ENCODE data around the gene TPRA1. TPM values are rescaled to one million over a fixed set of nuclear protein-coding genes. Genes with fewer than 3 reads are reported as not detected.

Gene TPRA1
- total RNA-seq, 6 experiments from 2014 or later = 38.8 to 47.5 (median 43.8) TPM

GRCh38 chr3:127622031-127622430 is 31.5 kb upstream of the TPRA1 start:
- TF ChIP-seq CTCF (IDR thresholded peaks at IDR 0.05) = no peak
- no peak for DNase-seq
- Mint-ChIP-seq H3K4me1 (ENCODE audit: low read depth) (no peaks in the 10 kb centered on the region; the same call in 1 of the 2 replicates), H3K27me3 (ENCODE audit: insufficient read depth) (peaks cover 2% of the 10 kb centered on the region; the same call in 1 of the 2 replicates), H3K27ac (no peak overlapping the region), H3K4me3 (no peak overlapping the region), H3K9me3 (no peaks in the 10 kb centered on the region), H3K36me3 (ENCODE audit: low read depth) (peaks cover 23% of the 10 kb centered on the region)

DNA sequence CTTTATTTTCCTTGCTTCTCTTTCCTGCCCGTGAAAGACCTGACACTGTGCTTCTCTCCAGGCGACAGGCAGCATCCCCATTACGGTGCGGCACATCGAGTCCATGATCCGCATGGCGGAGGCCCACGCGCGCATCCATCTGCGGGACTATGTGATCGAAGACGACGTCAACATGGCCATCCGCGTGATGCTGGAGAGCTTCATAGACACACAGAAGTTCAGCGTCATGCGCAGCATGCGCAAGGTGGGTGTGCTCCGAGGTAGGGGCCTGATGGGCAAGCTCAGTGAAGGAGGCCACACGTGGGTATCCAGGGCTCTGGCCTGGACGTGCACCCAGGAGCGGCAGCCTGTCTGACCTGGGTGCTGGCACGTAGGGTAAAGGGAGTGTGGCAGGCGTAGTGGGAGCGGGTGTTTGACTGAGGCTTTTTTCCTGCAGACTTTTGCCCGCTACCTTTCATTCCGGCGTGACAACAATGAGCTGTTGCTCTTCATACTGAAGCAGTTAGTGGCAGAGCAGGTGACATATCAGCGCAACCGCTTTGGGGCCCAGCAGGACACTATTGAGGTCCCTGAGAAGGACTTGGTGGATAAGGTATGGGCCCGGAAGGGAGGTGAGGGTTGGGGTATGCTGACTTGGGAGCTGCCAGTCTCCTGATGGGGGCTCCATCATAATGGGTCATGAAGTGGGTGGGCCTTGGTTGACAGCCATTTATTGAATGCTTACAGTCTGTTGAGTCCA is 30.3 kb upstream of the TPRA1 start:
- no peak for TF ChIP-seq CTCF (IDR thresholded peaks at IDR 0.05)
- Mint-ChIP-seq H3K4me1 (ENCODE audit: low read depth) (peaks cover 7% of the 10 kb centered on the region), H3K36me3 (ENCODE audit: low read depth) (peaks cover 23% of the 10 kb centered on the region), H3K9me3 (no peaks in the 10 kb centered on the region), H3K4me3 (no peak overlapping the region), H3K27me3 (ENCODE audit: insufficient read depth) (peaks cover 2% of the 10 kb centered on the region; the same call in 1 of the 2 replicates), H3K27ac (no peak overlapping the region)
- DNase-seq = no peak

GRCh38 chr3:127618891-127619290 is 28.4 kb upstream of the TPRA1 start:
- H3K27ac Mint-ChIP-seq = no peak overlapping the region
- H3K4me3 Mint-ChIP-seq = no peak overlapping the region
- no peaks in the 10 kb centered on the region for H3K9me3 Mint-ChIP-seq
- H3K4me1 Mint-ChIP-seq (ENCODE audit: low read depth) = peaks cover 26% of the 10 kb centered on the region
- TF ChIP-seq CTCF (IDR thresholded peaks at IDR 0.05) = no peak
- peaks cover 2% of the 10 kb centered on the region; the same call in 1 of the 2 replicates for H3K27me3 Mint-ChIP-seq (ENCODE audit: insufficient read depth)
- no peak for DNase-seq
- H3K36me3 Mint-ChIP-seq (ENCODE audit: low read depth) = peaks cover 23% of the 10 kb centered on the region

GRCh38 chr3:127616836-127617605 is 26.5 kb upstream of the TPRA1 start:
- H3K36me3 Mint-ChIP-seq (ENCODE audit: low read depth) = peaks cover 31% of the 10 kb centered on the region
- peaks cover 45% of the 10 kb centered on the region for H3K4me1 Mint-ChIP-seq (ENCODE audit: low read depth)
- H3K27ac Mint-ChIP-seq = no peak overlapping the region
- H3K27me3 Mint-ChIP-seq (ENCODE audit: insufficient read depth) = peaks cover 4% of the 10 kb centered on the region
- no peak overlapping the region for H3K4me3 Mint-ChIP-seq
- H3K9me3 Mint-ChIP-seq = no peaks in the 10 kb centered on the region
- TF ChIP-seq CTCF (IDR thresholded peaks at IDR 0.05) = no peak
- DNase-seq = no peak

DNA sequence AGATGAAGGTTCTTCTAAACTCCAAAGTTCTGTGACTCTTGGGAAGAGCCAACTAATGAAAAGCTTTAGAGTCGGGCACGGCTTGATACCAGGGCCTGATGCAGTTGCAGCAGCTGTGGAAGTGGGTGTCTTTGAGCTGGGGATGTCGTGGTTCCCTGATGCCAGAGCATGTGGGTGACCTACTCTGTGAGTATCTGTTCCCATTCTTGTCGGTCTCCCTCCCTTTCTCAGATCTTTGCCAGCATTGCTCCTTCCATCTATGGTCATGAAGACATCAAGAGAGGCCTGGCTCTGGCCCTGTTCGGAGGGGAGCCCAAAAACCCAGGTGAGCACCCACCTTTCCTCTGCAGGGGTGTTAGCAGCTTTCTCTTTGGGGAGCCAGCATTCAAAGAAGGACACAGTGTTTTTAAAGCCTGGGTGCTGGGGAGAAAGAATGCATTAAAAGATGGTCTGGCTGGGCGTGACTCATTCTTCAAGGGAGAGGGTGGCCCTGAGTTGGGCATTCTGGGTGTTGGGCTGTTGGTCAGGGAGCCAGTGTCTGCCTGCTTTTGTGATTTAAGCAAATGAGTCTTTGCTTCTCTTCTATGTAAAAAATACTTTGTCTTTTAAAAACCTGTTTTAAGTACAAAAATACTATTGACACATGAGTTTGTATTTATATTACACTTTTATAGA is 25.2 kb upstream of the TPRA1 start:
- Mint-ChIP-seq H3K27me3 (ENCODE audit: insufficient read depth) (peaks cover 4% of the 10 kb centered on the region), H3K4me1 (ENCODE audit: low read depth) (peaks cover 49% of the 10 kb centered on the region), H3K4me3 (peak overlapping the region; percentile 37), H3K9me3 (no peaks in the 10 kb centered on the region), H3K27ac (peak overlapping the region; percentile 66), H3K36me3 (ENCODE audit: low read depth) (peaks cover 28% of the 10 kb centered on the region)
- peak; percentile 30 for DNase-seq
- no peak for TF ChIP-seq CTCF (IDR thresholded peaks at IDR 0.05)

Measured in HFFc6 (cell line).